HepG2 (cell line): Measurements from ENCODE around the gene HTRA2. TPM values are rescaled to one million over a fixed set of nuclear protein-coding genes. Genes with fewer than 3 reads are reported as not detected.

ENCODE experiments used
- CCAR2 ChIP-seq: fragments of 200-400 bp; formaldehyde crosslinking; optimal IDR thresholded peaks from 2 replicates; pipeline ENCODE3; 2018; ENCODE audit warnings: low read depth, mild to moderate bottlenecking, low read length, moderate library complexity
- DNMT1 ChIP-seq: sonication (generic); formaldehyde crosslinking; IDR thresholded peaks from 2 replicates; pipeline ENCODE4 v1.5.1; 2020; ENCODE audit warnings: mild to moderate bottlenecking, missing genetic modification reagents
- FOXK1 ChIP-seq: sonication (generic); formaldehyde crosslinking; IDR thresholded peaks from 2 replicates; pipeline ENCODE4 v1.4.0; 2020; ENCODE audit warnings: low read depth, missing genetic modification reagents, borderline replicate concordance
- GFI1 ChIP-seq: sonication (generic); formaldehyde crosslinking; IDR thresholded peaks from 2 replicates; pipeline ENCODE4 v1.5.0; 2020; ENCODE audit warnings: missing genetic modification reagents, mild to moderate bottlenecking, borderline replicate concordance
- HDAC1 ChIP-seq: sonication (generic); formaldehyde crosslinking; IDR thresholded peaks from 2 replicates; pipeline ENCODE4 v1.5.1; 2020; ENCODE audit warnings: mild to moderate bottlenecking, missing genetic modification reagents
- HINFP ChIP-seq: sonication (generic); formaldehyde crosslinking; IDR thresholded peaks from 2 replicates; pipeline ENCODE4 v1.4.0; 2020; ENCODE audit warnings: low read depth, mild to moderate bottlenecking, missing genetic modification reagents
- IRX3 ChIP-seq: sonication (generic); formaldehyde crosslinking; IDR thresholded peaks from 2 replicates; pipeline ENCODE4 v1.8.1; 2023; ENCODE audit warnings: mild to moderate bottlenecking, low read depth, missing genetic modification reagents, borderline replicate concordance
- KDM1A ChIP-seq: IDR thresholded peaks from 2 replicates; pipeline ENCODE4 v1.6.1; 2016; ENCODE audit warnings: missing compliant biosample characterization
- KLF16 ChIP-seq, 2 experiments: sonication (generic) in 1 of 2; formaldehyde crosslinking in 1 of 2; IDR thresholded peaks; 2 replicates each; pipeline versions ENCODE4 v1.6.1 to v1.8.0; 2016 to 2023; ENCODE audit warnings: missing genetic modification reagents in 2 of 2, missing compliant biosample characterization in 1 of 2
- MAX ChIP-seq: IDR thresholded peaks from 2 replicates; pipeline ENCODE4 v1.6.1; 2012; ENCODE audit warnings: inconsistent platforms
- NFE2L2 ChIP-seq: fragments of 150-350 bp; IDR thresholded peaks from 2 replicates; pipeline ENCODE4 v1.6.1; 2014; ENCODE audit warnings: low read length
- SIX1 ChIP-seq: sonication (generic); formaldehyde crosslinking; IDR thresholded peaks from 2 replicates; pipeline ENCODE4 v1.4.0; 2020; ENCODE audit warnings: missing genetic modification reagents, borderline replicate concordance
- ZBTB38 ChIP-seq: sonication (generic); formaldehyde crosslinking; IDR thresholded peaks from 2 replicates; pipeline ENCODE4 v1.5.1; 2020; ENCODE audit warnings: mild to moderate bottlenecking, missing genetic modification reagents
- ZFAT ChIP-seq: sonication (generic); formaldehyde crosslinking; conservative IDR thresholded peaks from 2 replicates; pipeline ENCODE4 v1.8.1; 2023; ENCODE audit warnings: missing genetic modification reagents, inconsistent platforms
- ZIK1 ChIP-seq: sonication (generic); formaldehyde crosslinking; IDR thresholded peaks from 2 replicates; pipeline ENCODE4 v1.5.0; 2020; ENCODE audit warnings: mild to moderate bottlenecking, low read depth, missing genetic modification reagents, borderline replicate concordance
- ZNF3 ChIP-seq: IDR thresholded peaks from 2 replicates; pipeline ENCODE4 v1.7.0; 2017; ENCODE audit warnings: inconsistent platforms
- ZNF34 ChIP-seq: sonication (generic); formaldehyde crosslinking; IDR thresholded peaks from 2 replicates; pipeline ENCODE4 v1.4.0; 2020; ENCODE audit warnings: mild to moderate bottlenecking, missing genetic modification reagents, borderline replicate concordance
- ZNF607 ChIP-seq: sonication (generic); formaldehyde crosslinking; IDR thresholded peaks from 2 replicates; pipeline ENCODE4 v1.5.1; 2020; ENCODE audit warnings: missing genetic modification reagents, mild to moderate bottlenecking, borderline replicate concordance
- ZNF768 ChIP-seq: sonication (generic); formaldehyde crosslinking; IDR thresholded peaks from 2 replicates; pipeline ENCODE4 v1.4.0; 2020; ENCODE audit warnings: missing genetic modification reagents
- polyA plus RNA-seq, 8 experiments: library from polyadenylated mRNA; depleted of rRNA in 3 of 8; stranded (reverse) in 7 of 8; unstranded in 1 of 8; fragments of >200 nt; fragmentation: Illumina TruSeq in 4 of 8; extraction: Trizol in 4 of 8; gene quantifications; 2 replicates each; pipeline versions ENCODE4 v1.2.1 to v1.2.3, GENCODE V29; 2011 to 2016; ENCODE audit warnings: low read depth in 4 of 8, missing spikeins in 1 of 8, mixed read lengths in 1 of 8; ENCODE audit not compliant: insufficient read depth in 1 of 8
- total RNA-seq, 5 experiments: library from RNA; depleted of rRNA; stranded (reverse); fragments of >200 nt; fragmentation: Illumina TruSeq; extraction: Trizol; gene quantifications; 2 replicates each; pipeline ENCODE4 v1.2.3, GENCODE V29; 2016; ENCODE audit warnings: low read depth in 1 of 5
- TF ChIP-seq, protein P1 (sequence below), 2 experiments: sonication (generic) in 1 of 2; formaldehyde crosslinking in 1 of 2; IDR thresholded peaks; 2 replicates each; pipeline versions ENCODE4 v1.6.1 to v1.9.0; 2014 to 2022; ENCODE audit warnings: antibody characterized with exemption in 1 of 2, borderline replicate concordance in 1 of 2, inconsistent platforms in 1 of 2, low read depth in 1 of 2, missing genetic modification reagents in 1 of 2

The HTRA2 gene
- total and polyA plus RNA-seq, 2 of the 13 experiments (the other 11 are each of a cell fraction or from before 2014, with no cell fraction given) = 47.7 to 50.3 TPM

- TF ChIP-seq ZBTB38 (CRISPR knock-in tag) (no peak; the same call in 1 of the 2 replicates), NFE2L2 (no peak), HDAC1 (CRISPR knock-in tag) (peak; percentile 31; the same call in 1 of the 2 replicates), MAX (peak; percentile 75), ZNF607 (CRISPR knock-in tag) (peak; percentile 47; the same call in 1 of the 2 replicates), KLF16 (CRISPR knock-in tag; IDR thresholded peaks at IDR 0.05) (peak in 1 of 2 experiments; percentile 39; a peak in 1 of 4 replicates), SIX1 (CRISPR knock-in tag) (no peak), HINFP (CRISPR knock-in tag) (no peak), ZFAT (CRISPR knock-in tag) (no peak), ZNF34 (CRISPR knock-in tag) (no peak), ZNF768 (CRISPR knock-in tag) (peak; percentile 68; the same call in 1 of the 2 replicates), FOXK1 (CRISPR knock-in tag) (peak; percentile 29; the same call in 1 of the 2 replicates), KDM1A (CRISPR knock-in tag) (no peak), GFI1 (CRISPR knock-in tag) (no peak; the same call in 1 of the 2 replicates), IRX3 (CRISPR knock-in tag) (no peak), ZNF3 (CRISPR knock-in tag) (no peak), ZIK1 (CRISPR knock-in tag) (no peak), DNMT1 (CRISPR knock-in tag) (no peak), CCAR2 (no peak)
- TF ChIP-seq, protein P1, sequence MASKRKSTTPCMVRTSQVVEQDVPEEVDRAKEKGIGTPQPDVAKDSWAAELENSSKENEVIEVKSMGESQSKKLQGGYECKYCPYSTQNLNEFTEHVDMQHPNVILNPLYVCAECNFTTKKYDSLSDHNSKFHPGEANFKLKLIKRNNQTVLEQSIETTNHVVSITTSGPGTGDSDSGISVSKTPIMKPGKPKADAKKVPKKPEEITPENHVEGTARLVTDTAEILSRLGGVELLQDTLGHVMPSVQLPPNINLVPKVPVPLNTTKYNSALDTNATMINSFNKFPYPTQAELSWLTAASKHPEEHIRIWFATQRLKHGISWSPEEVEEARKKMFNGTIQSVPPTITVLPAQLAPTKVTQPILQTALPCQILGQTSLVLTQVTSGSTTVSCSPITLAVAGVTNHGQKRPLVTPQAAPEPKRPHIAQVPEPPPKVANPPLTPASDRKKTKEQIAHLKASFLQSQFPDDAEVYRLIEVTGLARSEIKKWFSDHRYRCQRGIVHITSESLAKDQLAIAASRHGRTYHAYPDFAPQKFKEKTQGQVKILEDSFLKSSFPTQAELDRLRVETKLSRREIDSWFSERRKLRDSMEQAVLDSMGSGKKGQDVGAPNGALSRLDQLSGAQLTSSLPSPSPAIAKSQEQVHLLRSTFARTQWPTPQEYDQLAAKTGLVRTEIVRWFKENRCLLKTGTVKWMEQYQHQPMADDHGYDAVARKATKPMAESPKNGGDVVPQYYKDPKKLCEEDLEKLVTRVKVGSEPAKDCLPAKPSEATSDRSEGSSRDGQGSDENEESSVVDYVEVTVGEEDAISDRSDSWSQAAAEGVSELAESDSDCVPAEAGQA (IDR thresholded peaks at IDR 0.05; ENCODE audit: low read depth) = no peak
- TF ChIP-seq, protein P1 (CRISPR knock-in tag; IDR thresholded peaks at IDR 0.05; ENCODE audit: borderline replicate concordance) = no peak
These were observed 16.8 kb upstream of the HTRA2 start (continued) for GRCh38 chr2:74512744-74513604.
